Activated CD4-positive, CD25-positive, alpha-beta regulatory T cell treated with anti-CD3 and anti-CD28 coated beads, Interleukin-2, amount 50 U/mL, for 16 hours (primary cell): ENCODE data around the gene PIKFYVE.
"Not testable (repeated sequence)": the region's sequence is repeated elsewhere in the genome, so short reads cannot be mapped to it uniquely, and the experiment has no call there.

Experiments used
- DNase-seq: peaks from one replicate; pipeline ENCODE4 v3.0.0-alpha.2; 2020; ENCODE audit warnings: low read depth, low spot score

The PIKFYVE gene

DNA sequence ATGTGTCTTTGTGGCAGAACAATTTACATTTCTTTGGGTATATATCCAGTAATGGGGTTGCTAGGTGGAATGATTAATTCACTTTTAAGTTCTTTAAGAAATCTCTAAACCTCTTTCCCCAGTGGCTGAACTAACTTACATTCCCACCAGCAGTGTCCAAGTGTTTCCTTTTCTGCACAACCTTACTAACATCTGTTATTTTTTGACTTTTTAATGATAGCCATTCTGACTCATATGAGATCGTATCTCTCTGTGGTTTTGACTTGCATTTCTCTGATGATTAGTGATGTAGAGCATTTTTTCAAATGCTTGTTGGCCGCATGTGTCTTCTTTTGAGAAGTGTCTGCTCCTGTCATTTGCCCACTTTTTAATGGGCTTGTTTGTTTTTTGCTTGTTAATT, 97.4 kb downstream of the PIKFYVE start:
- no peak for DNase-seq

DNA sequence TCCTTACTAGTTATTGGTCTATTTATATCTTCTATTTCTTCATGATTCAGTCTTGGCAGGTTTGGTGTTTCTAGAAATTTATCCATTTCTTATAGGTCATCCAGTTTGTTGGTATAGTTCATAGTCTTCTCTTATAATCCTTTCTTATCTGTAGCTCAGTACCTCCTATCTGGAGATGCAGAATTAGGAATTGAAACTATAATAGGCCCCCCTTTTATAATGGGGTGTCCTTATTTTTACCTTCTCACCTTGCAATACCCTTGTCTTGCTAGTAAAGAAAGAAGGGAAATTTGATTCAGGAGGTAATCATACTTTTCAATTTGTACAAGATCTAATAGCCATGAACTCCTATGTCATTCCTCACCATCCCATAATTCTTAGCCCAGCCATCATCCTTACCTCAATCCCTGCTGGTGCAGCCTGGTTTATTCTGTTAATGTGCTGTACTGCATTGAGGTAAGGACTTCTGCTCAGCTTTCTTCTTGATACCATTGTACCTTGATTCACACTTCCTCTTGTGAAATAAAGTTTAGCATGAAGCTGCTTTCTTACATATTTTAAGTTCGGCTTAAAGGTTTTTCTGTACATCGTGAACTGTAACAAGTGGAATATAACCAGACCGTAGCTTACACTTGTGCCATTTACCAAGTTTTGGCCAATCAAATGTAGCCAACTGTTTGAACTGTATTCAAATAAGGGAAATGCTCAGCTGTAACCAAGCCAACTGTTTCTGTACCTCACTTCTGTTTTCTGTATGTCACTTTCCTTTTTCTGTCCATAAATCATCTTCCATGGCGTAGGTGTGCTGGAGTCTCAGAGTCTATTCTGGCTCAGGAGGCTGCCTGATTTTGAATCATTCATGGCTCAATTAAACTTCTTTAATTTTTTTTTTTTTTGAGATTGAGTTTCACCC, 100.4 kb downstream of the PIKFYVE start:
- no peak for DNase-seq

DNA sequence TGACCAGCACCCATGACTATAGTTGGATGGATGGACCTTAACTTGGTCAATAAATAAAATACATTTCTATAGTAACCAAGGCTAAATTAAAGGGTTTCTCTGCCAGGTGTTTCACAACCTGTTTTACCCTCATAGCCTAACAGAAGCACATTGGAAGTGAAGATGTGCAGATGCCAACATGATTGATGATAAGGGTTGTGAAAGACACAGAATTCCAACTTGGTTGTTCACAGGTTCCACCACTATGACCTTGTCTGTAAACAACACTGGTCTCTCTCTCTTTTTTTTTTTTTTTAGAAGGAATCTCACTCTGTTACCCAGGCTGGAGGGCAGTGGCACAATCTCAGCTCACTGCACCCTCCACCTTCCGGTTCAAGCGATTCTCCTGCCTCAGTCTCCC, 103.0 kb downstream of the PIKFYVE start:
- DNase-seq = no peak

GRCh38 chr2:208370881-208371633, 105.0 kb downstream of the PIKFYVE start:
- no peak for DNase-seq

DNA sequence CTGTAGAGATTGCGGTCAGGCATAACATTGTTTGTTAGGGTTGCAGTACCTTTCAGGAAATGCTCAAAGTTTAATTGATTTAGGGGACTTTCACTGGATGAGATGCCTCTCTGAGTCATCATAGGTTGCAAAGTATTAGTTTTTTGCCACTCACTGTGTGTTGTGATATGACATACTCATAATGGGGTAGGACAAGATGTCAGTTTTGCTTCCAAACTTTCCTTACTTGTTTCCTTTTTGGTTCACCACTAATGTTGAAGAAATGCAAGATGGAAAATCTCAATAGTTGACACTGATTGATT, 105.5 kb downstream of the PIKFYVE start:
- DNase-seq = no peak

- no peak for DNase-seq
Measured at GRCh38 chr2:208373460-208374089, 107.5 kb downstream of the PIKFYVE start.

DNA sequence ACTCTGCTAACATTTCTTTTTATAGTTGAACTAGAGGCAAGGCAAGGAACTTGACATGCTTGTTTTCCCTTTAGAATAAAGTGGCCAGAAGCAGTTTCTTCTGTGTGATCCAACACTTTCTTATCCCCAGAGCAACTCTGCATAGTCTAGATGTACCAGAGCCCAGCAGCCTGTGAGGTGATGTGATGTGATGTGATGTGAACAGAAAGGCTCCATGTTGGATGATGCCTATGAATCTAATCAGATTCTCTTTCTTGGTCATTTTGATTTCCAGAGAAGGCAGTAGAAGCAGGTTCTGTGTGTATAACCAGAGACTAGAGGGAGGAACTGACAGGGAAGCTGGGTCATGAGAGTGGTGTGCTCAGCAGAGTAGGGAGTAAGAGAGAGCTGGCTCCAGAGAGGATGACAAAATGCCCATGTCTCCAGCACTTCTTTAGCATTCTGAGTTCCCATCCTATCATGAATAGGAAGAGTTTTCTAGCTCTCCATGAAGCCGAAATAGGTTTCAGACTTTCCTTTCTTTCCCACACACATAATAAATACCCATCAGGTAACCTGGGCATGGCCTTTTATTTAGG, 109.5 kb downstream of the PIKFYVE start:
- DNase-seq = no peak

DNA sequence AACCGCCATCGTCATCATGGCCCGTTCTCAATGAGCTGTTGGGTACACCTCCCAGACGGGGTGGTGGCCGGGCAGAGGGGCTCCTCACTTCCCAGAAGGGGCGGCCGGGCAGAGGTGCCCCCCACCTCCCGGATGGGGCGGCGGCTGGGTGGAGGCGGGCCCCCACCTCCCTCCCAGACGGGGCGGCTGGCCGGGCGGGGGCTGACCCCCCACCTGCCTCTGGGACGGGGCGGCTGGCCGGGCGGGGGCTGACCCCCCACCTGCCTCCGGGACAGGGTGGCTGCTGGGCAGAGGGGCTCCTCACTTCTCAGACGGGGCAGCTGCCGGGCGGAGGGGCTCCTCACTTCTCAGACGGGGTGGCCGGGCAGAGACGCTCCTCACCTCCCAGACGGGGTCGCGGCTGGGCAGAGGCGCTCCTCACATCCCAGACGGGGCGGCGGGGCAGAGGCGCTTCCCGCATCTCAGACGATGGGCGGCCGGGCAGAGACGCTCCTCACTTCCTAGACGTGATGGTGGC, 111.3 kb downstream of the PIKFYVE start:
- DNase-seq = not testable (repeated sequence)

GRCh38 chr2:208379192-208379591, 113.1 kb downstream of the PIKFYVE start:
- DNase-seq = no peak

DNA sequence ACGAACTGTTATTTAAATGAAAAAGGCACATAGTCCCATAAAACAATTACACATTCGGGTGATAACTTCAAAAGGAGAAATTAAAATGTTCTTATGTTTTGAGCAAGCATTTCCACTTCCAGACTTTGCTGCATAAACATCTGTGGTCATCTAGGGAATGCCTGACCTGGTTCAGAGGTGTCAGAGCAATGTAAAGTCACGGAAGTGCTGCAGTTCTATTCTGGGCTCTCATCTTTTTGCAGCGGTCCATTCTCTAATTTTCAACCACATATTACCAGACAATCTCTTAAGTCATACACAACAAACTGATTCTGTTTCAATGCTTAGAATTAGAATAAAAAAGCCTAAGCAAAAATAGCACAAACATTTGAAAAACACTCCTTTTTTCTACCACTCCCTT, 118.6 kb downstream of the PIKFYVE start:
- DNase-seq = no peak

GRCh38 chr2:208386541-208386940, 120.5 kb downstream of the PIKFYVE start:
- DNase-seq = no peak

DNA sequence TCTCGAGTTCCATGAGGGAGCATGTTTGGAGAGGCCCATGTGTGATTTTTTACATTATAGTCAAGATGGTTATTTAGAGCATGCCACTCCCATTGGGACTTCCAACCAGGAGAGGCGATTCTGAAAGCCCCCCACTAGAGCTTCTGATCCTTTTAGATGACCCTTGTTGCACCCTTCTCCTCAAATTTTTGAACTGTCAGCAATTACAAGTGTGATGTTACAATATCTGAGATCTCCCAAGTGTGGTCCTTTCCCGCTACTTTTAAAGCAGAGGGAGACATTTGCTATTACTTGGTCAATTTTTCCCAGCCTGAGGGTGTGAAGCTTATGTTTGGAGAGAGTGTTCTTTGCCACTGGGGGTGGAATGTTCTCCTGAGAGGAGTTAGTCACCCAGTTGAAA, 123.9 kb downstream of the PIKFYVE start:
- no peak for DNase-seq

DNA sequence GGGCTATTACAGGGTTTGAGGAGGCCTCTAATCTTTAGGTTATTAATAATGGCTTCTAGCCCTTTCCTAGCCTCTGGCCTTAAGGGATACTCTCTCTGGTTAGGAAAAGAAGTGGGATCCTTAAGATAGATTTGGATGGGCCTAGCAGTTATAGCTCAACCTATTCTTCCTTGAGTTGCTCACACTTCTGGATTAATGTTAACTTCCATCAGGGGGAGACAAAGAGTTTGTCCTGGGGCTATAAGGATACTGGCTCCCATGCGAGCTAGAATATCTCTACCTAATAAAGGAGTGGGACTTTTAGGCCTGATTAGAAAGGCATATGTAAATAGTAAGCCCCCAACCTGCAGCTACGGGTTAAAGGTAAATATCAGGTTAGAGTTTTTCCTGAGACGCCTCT, 126.2 kb downstream of the PIKFYVE start:
- DNase-seq = no peak

DNA sequence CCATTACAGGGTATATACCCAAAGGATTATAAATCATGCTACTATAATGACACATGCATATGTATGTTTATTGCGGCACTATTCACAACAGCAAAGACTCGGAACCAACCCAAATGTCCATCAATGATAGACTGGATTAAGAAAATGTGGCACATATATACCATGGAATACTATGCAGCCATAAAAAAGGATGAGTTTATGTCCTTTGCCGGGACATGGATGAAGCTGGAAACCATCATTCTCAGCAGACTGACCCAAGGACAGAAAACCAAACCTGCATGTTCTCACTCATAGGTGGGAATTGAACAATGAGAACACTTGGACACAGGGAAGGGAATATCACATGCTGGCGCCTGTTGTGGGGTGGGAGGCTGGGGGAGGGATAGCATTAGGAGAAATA, 130.7 kb downstream of the PIKFYVE start:
- DNase-seq = not testable (repeated sequence)

DNA sequence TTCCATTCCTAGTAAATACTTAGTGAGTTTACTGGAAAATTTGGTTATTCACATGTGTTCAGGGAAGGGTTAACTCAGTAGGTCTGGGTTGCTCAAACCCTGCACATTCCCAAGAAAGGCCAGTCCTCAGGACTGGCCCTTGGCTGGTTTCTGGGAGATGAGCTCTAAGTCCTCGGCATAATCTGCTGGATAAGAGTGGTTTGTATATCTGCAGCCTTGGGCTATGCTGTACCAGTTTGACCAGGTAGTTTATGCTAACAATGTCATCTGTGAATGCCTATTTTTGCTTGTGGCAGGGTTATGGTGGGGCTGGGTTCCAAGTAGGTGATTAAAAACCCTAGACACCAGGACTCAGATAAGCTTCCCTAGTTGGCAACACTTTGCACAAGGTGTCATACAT, 133.1 kb downstream of the PIKFYVE start:
- DNase-seq = no peak

DNA sequence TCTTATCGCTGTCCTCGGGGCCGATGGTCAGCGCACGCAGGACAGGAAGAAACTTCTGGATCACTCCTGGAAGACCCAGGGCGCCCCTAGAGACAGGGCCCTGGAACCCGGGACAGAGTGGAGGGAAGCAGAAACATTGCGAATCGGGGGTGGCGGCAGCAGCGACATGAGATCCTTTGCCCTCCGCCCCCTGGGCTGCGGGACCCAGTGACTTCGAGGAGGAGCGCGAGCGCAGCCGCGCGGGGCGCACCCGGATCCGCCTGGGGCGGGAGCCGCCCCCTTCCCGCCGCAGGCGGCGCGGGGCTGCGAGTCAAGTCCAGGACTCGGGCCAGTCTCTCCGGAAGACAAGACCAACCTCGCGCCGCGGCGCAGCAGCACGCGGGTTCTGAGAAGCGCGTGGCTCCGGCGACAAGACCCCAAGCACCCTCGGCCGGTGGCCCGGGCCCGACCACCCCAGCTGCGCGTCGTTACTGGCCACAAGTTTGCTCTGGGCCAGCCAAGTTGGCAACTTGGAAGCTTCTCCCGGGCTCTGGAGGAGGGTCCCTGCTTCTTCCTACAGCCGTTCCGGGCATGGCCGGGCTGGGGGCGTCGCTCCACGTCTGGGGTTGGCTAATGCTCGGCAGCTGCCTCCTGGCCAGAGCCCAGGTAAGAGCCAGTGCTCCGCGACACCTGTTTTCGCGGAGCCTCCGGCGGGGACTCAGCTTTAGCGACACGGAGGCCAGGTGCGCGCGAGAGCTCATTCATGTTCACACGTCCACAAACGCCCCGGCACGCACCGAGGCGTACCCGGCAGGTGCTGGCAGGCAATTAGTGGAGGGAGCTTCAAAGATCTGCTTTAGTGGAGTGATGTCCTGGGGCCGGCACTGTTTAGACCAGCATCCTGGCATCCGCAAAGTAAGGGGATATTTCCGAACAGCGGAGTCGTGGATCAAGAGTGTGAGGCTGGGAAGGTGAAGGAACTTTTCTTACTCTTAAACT, 140.7 kb downstream of the PIKFYVE start, which contains the start of gene PTH2R:
Gene PTH2R (plus strand): TSS at position 319 of the 978 bp plus-strand sequence. CDS start 252 bp downstream, at position 571.
- no peak for DNase-seq

DNA sequence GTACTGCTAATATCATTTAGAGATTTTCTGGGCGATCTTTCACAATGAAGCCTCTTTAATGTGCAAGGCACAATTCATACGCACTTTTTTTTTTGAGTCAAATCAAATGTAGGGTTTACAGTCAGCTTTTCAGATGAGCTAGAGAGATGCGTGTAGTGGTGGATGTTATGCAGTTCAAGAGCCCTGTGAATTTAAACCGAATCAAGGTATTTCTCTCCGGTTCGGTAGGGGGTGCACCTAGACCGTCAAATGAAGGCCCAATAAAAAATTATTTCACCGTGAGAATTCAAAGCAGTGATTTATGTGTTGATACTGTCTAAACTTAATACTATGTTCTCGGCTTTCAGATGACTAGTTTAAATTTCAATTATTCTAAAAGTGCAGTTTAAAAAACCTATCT, 141.6 kb downstream of the PIKFYVE start:
- DNase-seq = no peak
